Endothelial cell of umbilical vein (primary cell): Measurements from ENCODE around the gene LCE6A. TPM values are rescaled to one million over a fixed set of nuclear protein-coding genes. Genes with fewer than 3 reads are reported as not detected.

ENCODE experiments used
- BruUV-seq: library from RNA; stranded (reverse); fragments of 400-500 nt; replicated peaks from 2 replicates; lab custom pipeline; 2021; lab: Mats Ljungman, UMichigan
- CTCF ChIA-PET: fragments of 300-600, 350-600 bp; sonication (Branson Sonifier 250); formaldehyde crosslinking; loops from one replicate; lab custom pipeline; 2021; ENCODE audit warnings: antibody characterized with exemption, inconsistent platforms; lab: Charles Lee
- POLR2A ChIA-PET: fragments of 300-600, 350-600 bp; sonication (Branson Sonifier 250); formaldehyde crosslinking; loops from one replicate; lab custom pipeline; 2021; ENCODE audit warnings: antibody characterized with exemption, inconsistent platforms; lab: Charles Lee
- DNase-seq: peaks from one replicate; pipeline ENCODE4 v3.0.0-alpha.2; 2011; ENCODE audit warnings: low read depth, low spot score
- FAIRE-seq: peaks from 2 replicates; lab custom pipeline; 2011; peaks lifted over from hg19 to GRCh38; lab: Jason Lieb, UNC
- H2AFZ ChIP-seq: 2 replicates; pipeline ENCODE4 v1.6.0; 2012; ENCODE audit warnings: low read depth, low read length, control low read depth, inconsistent platforms
- H3K27ac ChIP-seq: 2 replicates; pipeline ENCODE4 v1.5.1; 2011; ENCODE audit warnings: low read depth, mild to moderate bottlenecking, control low read depth, low read length, moderate library complexity; ENCODE audit not compliant: insufficient read depth
- H3K27me3 ChIP-seq, 2 experiments: 2 replicates each; pipeline versions ENCODE4 v1.6.0 to v1.6.1; 2011; ENCODE audit warnings: low read length in 2 of 2, mixed read lengths in 1 of 2; ENCODE audit not compliant: control insufficient read depth in 2 of 2, insufficient read depth in 2 of 2
- H3K36me3 ChIP-seq, 2 experiments: 2 replicates in 1 of 2; 3 replicates in 1 of 2; pipeline ENCODE4 v1.5.1; 2011; ENCODE audit warnings: low read length in 2 of 2, mild to moderate bottlenecking in 1 of 2, moderate library complexity in 1 of 2; ENCODE audit not compliant: control insufficient read depth in 2 of 2, insufficient read depth in 2 of 2; ENCODE audit errors: extremely low read depth in 1 of 2
- H3K4me1 ChIP-seq: 3 replicates; pipeline ENCODE4 v1.5.1; 2011; ENCODE audit warnings: mild to moderate bottlenecking, low read length; ENCODE audit not compliant: control insufficient read depth, insufficient read depth; ENCODE audit errors: extremely low read depth
- H3K4me2 ChIP-seq: 2 replicates; pipeline ENCODE4 v1.6.1; 2011; ENCODE audit warnings: low read length, control low read depth, mixed read lengths; ENCODE audit not compliant: insufficient read depth
- H3K4me3 ChIP-seq, 3 experiments: fragments of 200-600 bp in 1 of 3; sonication (generic), shearing (Covaris generic) in 1 of 3; replicated peaks in 1 of 3; 2 replicates each; pipeline ENCODE4 v1.5.1; 2011 to 2016; ENCODE audit warnings: control low read depth in 3 of 3, low read length in 3 of 3, mild to moderate bottlenecking in 2 of 3, inconsistent platforms in 1 of 3, low read depth in 1 of 3, moderate library complexity in 1 of 3; ENCODE audit not compliant: insufficient read depth in 1 of 3
- H3K79me2 ChIP-seq: 2 replicates; pipeline ENCODE4 v1.6.0; 2012; ENCODE audit warnings: low read length, inconsistent platforms; ENCODE audit not compliant: control insufficient read depth, insufficient read depth
- H3K9ac ChIP-seq: replicated peaks from 2 replicates; pipeline ENCODE3; 2011; ENCODE audit warnings: low read length, control low read depth; ENCODE audit not compliant: insufficient read depth; ENCODE audit errors: extremely low read depth
- H3K9me1 ChIP-seq: replicated peaks from 3 replicates; pipeline ENCODE4 v1.6.0; 2011; ENCODE audit warnings: mild to moderate bottlenecking, low read length; ENCODE audit not compliant: control insufficient read depth, insufficient read depth; ENCODE audit errors: extremely low read depth
- H3K9me3 ChIP-seq: replicated peaks from 2 replicates; pipeline ENCODE4 v1.5.1; 2012; ENCODE audit warnings: low read length, inconsistent platforms; ENCODE audit not compliant: control insufficient read depth, insufficient read depth
- H4K20me1 ChIP-seq: replicated peaks from 2 replicates; pipeline ENCODE3; 2011; ENCODE audit warnings: mild to moderate bottlenecking, low read length; ENCODE audit not compliant: control insufficient read depth, insufficient read depth; ENCODE audit errors: extremely low read depth
- CTCF ChIP-seq, 2 donors: IDR thresholded peaks; 1 replicate in 1 of 2; 2 replicates in 1 of 2; pipeline ENCODE4 v1.5.1; 2011; ENCODE audit warnings: low read length in 2 of 2, mild to moderate bottlenecking in 2 of 2, moderate library complexity in 2 of 2, control low read depth in 1 of 2, inconsistent platforms in 1 of 2, low read depth in 1 of 2; ENCODE audit not compliant: insufficient read depth in 1 of 2; ENCODE audit errors: extremely low read depth in 1 of 2
- EZH2 ChIP-seq: IDR thresholded peaks from 2 replicates; pipeline ENCODE4 v1.6.1; 2012; ENCODE audit warnings: borderline replicate concordance, low read depth, mild to moderate bottlenecking, moderate library complexity, low read length, inconsistent platforms; ENCODE audit not compliant: severe bottlenecking
- FOS ChIP-seq: IDR thresholded peaks from 2 replicates; pipeline ENCODE4 v1.6.1; 2011; ENCODE audit warnings: mild to moderate bottlenecking, low read length, moderate library complexity, borderline replicate concordance; ENCODE audit not compliant: insufficient read depth
- GATA2 ChIP-seq: IDR thresholded peaks from 2 replicates; pipeline ENCODE4 v1.7.0; 2011; ENCODE audit warnings: low read depth, mild to moderate bottlenecking, moderate library complexity, mixed read lengths, low read length; ENCODE audit not compliant: insufficient read length, insufficient read depth
- JUN ChIP-seq: IDR thresholded peaks from 2 replicates; pipeline ENCODE4 v1.6.1; 2011; ENCODE audit warnings: borderline replicate concordance, low read depth; ENCODE audit not compliant: insufficient read length, insufficient read depth
- MAX ChIP-seq: IDR thresholded peaks from 2 replicates; pipeline ENCODE4 v1.6.1; 2011; ENCODE audit not compliant: insufficient read depth, insufficient read length
- MYC ChIP-seq: IDR thresholded peaks from one replicate; pipeline ENCODE4 v1.6.1; 2011; ENCODE audit warnings: mild to moderate bottlenecking, low read depth, low read length
- POLR2A ChIP-seq: IDR thresholded peaks from 2 replicates; pipeline ENCODE4 v1.6.1; 2012; ENCODE audit warnings: low read depth, mild to moderate bottlenecking, control low read depth, low read length
- POLR2AphosphoS5 ChIP-seq: IDR thresholded peaks from 2 replicates; pipeline ENCODE4 v1.6.1; 2012; ENCODE audit warnings: low read depth, mild to moderate bottlenecking, control low read depth, low read length, moderate library complexity; ENCODE audit not compliant: insufficient read depth
- dilution Hi-C: fragments of 300-500 bp; cut with MboI; formaldehyde crosslinking; loops from one replicate; pipeline ENCODE4 v1.15.0; 2019; ENCODE audit warnings: low sequenced_read_pairs; ENCODE audit not compliant: extremely low pct_ligation_motif_present
- intact Hi-C: fragments of 100-400 bp; cut with micrococcal nuclease; formaldehyde crosslinking; loops from one replicate; pipeline ENCODE4 v1.10.0; 2022
- polyA plus RNA-seq, 4 experiments: library from polyadenylated mRNA; depleted of rRNA in 3 of 4; stranded (reverse) in 3 of 4; unstranded in 1 of 4; fragments of >200 nt; gene quantifications; 2 replicates each; pipeline versions ENCODE4 v1.2.1 to v1.2.3, GENCODE V29; 2011 to 2012; ENCODE audit warnings: missing spikeins in 1 of 4
- total RNA-seq: library from RNA; stranded (reverse); gene quantifications from 2 replicates; pipeline ENCODE4 v1.2.3, GENCODE V29; 2021

Gene LCE6A
- total and polyA plus RNA-seq, 2 donors (not counting 3 experiments of a cell fraction or from before 2014, with no cell fraction given) = not detected

- Histone ChIP-seq H3K27ac (no peak within 1 kb of the TSS), H3K36me3 (no peaks in the 10 kb centered on the region), H3K27me3 (no peaks in the 10 kb centered on the region), H3K79me2 (no peaks in the 10 kb centered on the region), H2AFZ (no peak within 1 kb of the TSS), H3K4me3 (no peak within 1 kb of the TSS), H3K4me2 (no peak within 1 kb of the TSS), H3K9me3 (no peaks in the 10 kb centered on the region), H3K9me1 (no peaks in the 10 kb centered on the region), H3K9ac (no peak within 1 kb of the TSS), H4K20me1 (no peaks in the 10 kb centered on the region), H3K4me1 (no peaks in the 10 kb centered on the region)
- no TSS peak for BruUV-seq
- FAIRE-seq (no peak), DNase-seq (no peak)
- no peak for TF ChIP-seq POLR2A
- TF ChIP-seq MAX = no peak
- TF ChIP-seq FOS = no peak
- TF ChIP-seq JUN = no peak
- no peak for TF ChIP-seq EZH2
- TF ChIP-seq CTCF (IDR thresholded peaks at IDR 0.05; ENCODE audit: extremely low read depth in 1 of 2, insufficient read depth in 1 of 2, low read depth in 1 of 2, low read length in 2 of 2) = no peak
- no peak for TF ChIP-seq GATA2
- no peak for TF ChIP-seq POLR2AphosphoS5
- TF ChIP-seq MYC = no peak
- POLR2A ChIA-PET = no interaction called here
- intact Hi-C loops = no loop called here
- dilution Hi-C loops = no loop called here
- CTCF ChIA-PET = no interaction called here
Observed at GRCh38 chr1:152806576-152806975, 36.1 kb upstream of the LCE6A start, which contains the start of gene LCE1C. Gene LCE1C, minus strand, starts transcription at chr1:152806651. Its CDS starts 1,173 bp downstream, at chr1:152805478.
